Measurements from ENCODE around the gene NFIX. TPM values are rescaled to one million over a fixed set of nuclear protein-coding genes. Genes with fewer than 3 reads are reported as not detected.
A peak's percentile ranks its signal among the peaks of the same experiment; 100 is the strongest.

NFIX gene
- total and polyA plus RNA-seq, 2 of the 13 experiments (the other 11 are each of a cell fraction or from before 2014, with no cell fraction given): 3.4 to 5.4 TPM

DNA sequence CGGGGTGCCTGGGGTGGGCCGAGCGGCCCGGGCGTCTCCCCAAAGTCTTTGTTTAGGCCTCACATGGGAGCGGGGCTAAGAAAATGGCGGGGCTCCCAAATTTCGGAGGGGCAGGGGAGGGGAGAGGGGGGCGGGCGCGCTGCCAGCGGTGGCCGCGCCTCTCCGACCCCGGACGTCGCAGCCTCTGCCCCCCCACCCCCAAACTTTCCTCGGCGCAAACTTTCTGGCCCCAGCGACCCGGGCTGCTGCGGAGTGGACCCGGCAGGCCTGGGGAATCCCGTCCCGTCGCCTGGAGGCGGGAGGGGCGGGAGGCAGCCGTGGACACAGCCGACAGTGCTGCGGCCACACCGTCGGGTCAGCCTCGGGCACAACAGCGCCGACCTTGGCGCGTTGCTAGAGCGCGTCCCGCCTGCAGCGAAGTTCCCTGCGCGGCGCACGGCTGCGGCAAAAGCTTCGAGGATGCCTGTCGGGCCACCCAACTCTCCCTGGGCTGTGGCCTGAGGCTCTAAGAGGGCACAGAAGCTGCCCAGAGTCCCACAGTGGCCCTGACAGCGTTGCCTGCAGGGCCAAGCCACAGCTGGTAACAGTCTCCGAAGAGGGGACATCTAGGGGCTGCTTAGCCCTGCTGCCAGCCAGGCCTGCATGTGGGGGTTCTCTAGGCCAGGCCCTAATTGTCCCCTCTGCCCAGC lies 1.3 kb downstream of the NFIX start (continued):
- TF ChIP-seq ZNF280B (CRISPR knock-in tag; IDR thresholded peaks at IDR 0.05; ENCODE audit: borderline replicate concordance): peak; percentile 63; the same call in 1 of the 2 replicates
- TF ChIP-seq ELK4 (CRISPR knock-in tag; IDR thresholded peaks at IDR 0.05; ENCODE audit: borderline replicate concordance): no peak
- no peak for TF ChIP-seq GZF1 (CRISPR knock-in tag; IDR thresholded peaks at IDR 0.05)
- TF ChIP-seq, protein P1, sequence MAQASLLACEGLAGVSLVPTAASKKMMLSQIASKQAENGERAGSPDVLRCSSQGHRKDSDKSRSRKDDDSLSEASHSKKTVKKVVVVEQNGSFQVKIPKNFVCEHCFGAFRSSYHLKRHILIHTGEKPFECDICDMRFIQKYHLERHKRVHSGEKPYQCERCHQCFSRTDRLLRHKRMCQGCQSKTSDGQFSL (CRISPR knock-in tag; IDR thresholded peaks at IDR 0.05): peak; percentile 67; the same call in 1 of the 2 replicates
- no peak for TF ChIP-seq PITX1 (CRISPR knock-in tag; IDR thresholded peaks at IDR 0.05)
- no peak for TF ChIP-seq DNMT3B (CRISPR knock-in tag; conservative IDR thresholded peaks at IDR 0.05)
- peak; percentile 17; the same call in 1 of the 2 replicates for TF ChIP-seq ZNF564 (CRISPR knock-in tag; IDR thresholded peaks at IDR 0.05)
- no peak for TF ChIP-seq NR2F2 (IDR thresholded peaks at IDR 0.05; ENCODE audit: borderline replicate concordance, low read depth)
- no peak for TF ChIP-seq ZNF589 (CRISPR knock-in tag; conservative IDR thresholded peaks at IDR 0.05)
- no peak for TF ChIP-seq NR0B2 (CRISPR knock-in tag; IDR thresholded peaks at IDR 0.05)
- TF ChIP-seq TGIF2 (CRISPR knock-in tag; IDR thresholded peaks at IDR 0.05): 0 out of 2 replicates have a peak, but pooled peaks have one; percentile 26
- TF ChIP-seq KDM5B (CRISPR knock-in tag; IDR thresholded peaks at IDR 0.05; ENCODE audit: borderline replicate concordance): peak; percentile 30; the same call in 1 of the 2 replicates
- peak; percentile 58; the same call in 1 of the 2 replicates for TF ChIP-seq ZNF232 (CRISPR knock-in tag; IDR thresholded peaks at IDR 0.05; ENCODE audit: borderline replicate concordance)
- TF ChIP-seq ZNF563 (CRISPR knock-in tag; IDR thresholded peaks at IDR 0.05): no peak
- TF ChIP-seq ZNF350 (CRISPR knock-in tag; IDR thresholded peaks at IDR 0.05; ENCODE audit: borderline replicate concordance, low read depth): no peak; the same call in 1 of the 2 replicates
- no peak for TF ChIP-seq SP140L (CRISPR knock-in tag; IDR thresholded peaks at IDR 0.05; ENCODE audit: borderline replicate concordance)
- TF ChIP-seq NCOR1 (IDR thresholded peaks at IDR 0.05; ENCODE audit: borderline replicate concordance, low read length): no peak
- peak; percentile 77 for TF ChIP-seq ZFP91 (CRISPR knock-in tag; IDR thresholded peaks at IDR 0.05; ENCODE audit: borderline replicate concordance)
- TF ChIP-seq ZNF567 (CRISPR knock-in tag; IDR thresholded peaks at IDR 0.05; ENCODE audit: borderline replicate concordance): no peak
- no peak for TF ChIP-seq CEBPB (IDR thresholded peaks at IDR 0.05; ENCODE audit: borderline replicate concordance, low read depth, low read length)
- no peak for TF ChIP-seq ZNF383 (CRISPR knock-in tag; IDR thresholded peaks at IDR 0.05; ENCODE audit: borderline replicate concordance)
- peak; percentile 61; the same call in 1 of the 2 replicates for TF ChIP-seq CBFB (CRISPR knock-in tag; IDR thresholded peaks at IDR 0.05)
- TF ChIP-seq MYNN (CRISPR knock-in tag; IDR thresholded peaks at IDR 0.05; ENCODE audit: low read depth): no peak
- no peak for TF ChIP-seq ZNF782 (CRISPR knock-in tag; IDR thresholded peaks at IDR 0.05; ENCODE audit: borderline replicate concordance)
- no peak for TF ChIP-seq NPAS2 (CRISPR knock-in tag; IDR thresholded peaks at IDR 0.05; ENCODE audit: borderline replicate concordance)
